HL-60 (cell line): ENCODE results near the gene LNPEP.

Experiments used
- CTCF ChIP-seq: IDR thresholded peaks from one replicate; pipeline ENCODE4 v1.5.1; 2011; ENCODE audit warnings: low read length, control low read depth, inconsistent platforms; ENCODE audit not compliant: insufficient read depth
- GABPA ChIP-seq: IDR thresholded peaks from 2 replicates; pipeline ENCODE4 v1.6.1; 2012; ENCODE audit warnings: low read depth
- POLR2AphosphoS5 ChIP-seq: IDR thresholded peaks from 2 replicates; pipeline ENCODE4 v1.6.1; 2012; ENCODE audit warnings: low read depth

DNA sequence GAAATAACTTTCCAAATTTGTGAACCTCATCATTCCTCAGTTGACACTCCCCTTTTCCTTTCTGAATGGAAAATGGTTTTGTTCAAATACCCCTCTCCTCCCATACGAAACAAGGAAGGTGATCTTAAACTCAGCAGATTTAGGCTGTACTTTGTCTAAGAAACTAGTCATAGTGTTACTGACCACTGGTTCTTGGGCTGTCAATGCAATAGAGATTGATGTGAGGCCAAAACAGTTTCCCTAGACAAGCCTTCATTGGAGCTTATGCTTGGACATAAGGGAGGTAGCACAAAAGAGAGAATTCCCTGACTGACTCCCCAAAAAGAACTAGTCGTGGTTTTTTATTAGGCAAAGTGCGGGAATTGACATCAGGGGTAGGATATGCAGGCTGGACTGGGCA, 5.3 kb upstream of the LNPEP start:
- TF ChIP-seq CTCF, result no peak
- no peak for TF ChIP-seq POLR2AphosphoS5
- TF ChIP-seq GABPA, result no peak
